AG04450 (cell line): Measurements from ENCODE around the gene PCBD2. TPM values are rescaled to one million over a fixed set of nuclear protein-coding genes. Genes with fewer than 3 reads are reported as not detected.

Source experiments
- CTCF ChIA-PET: fragments of 300-600, 350-600 bp; formaldehyde crosslinking; extraction: SDS; loops from one replicate; lab custom pipeline; 2022; ENCODE audit warnings: antibody characterized with exemption, inconsistent platforms; lab: Charles Lee
- POLR2A ChIA-PET: fragments of 350-600 bp; formaldehyde crosslinking; extraction: SDS; loops from one replicate; lab custom pipeline; 2021; ENCODE audit warnings: antibody characterized with exemption, inconsistent platforms; lab: Yijun Ruan, JAX
- DNase-seq: peaks from one replicate; pipeline ENCODE4 v3.0.0-alpha.2; 2011; ENCODE audit warnings: low read depth, low spot score
- H3K27ac ChIP-seq: one replicate; pipeline ENCODE4 v1.5.1; 2012; ENCODE audit warnings: low read depth, low read length, control low read depth
- H3K27me3 ChIP-seq: one replicate; pipeline ENCODE4 v1.6.0; 2012; ENCODE audit warnings: low read length; ENCODE audit not compliant: control insufficient read depth, insufficient read depth
- H3K4me3 ChIP-seq: 2 replicates; pipeline ENCODE4 v1.5.1; 2011; ENCODE audit warnings: mild to moderate bottlenecking, low read depth, low read length, control low read depth
- H3K9me3 ChIP-seq: 2 replicates; pipeline ENCODE4 v1.5.1; 2012; ENCODE audit warnings: low read length; ENCODE audit not compliant: control insufficient read depth, insufficient read depth
- CTCF ChIP-seq: IDR thresholded peaks from 2 replicates; pipeline ENCODE4 v1.5.1; 2011; ENCODE audit warnings: low read depth, low read length, control low read depth, inconsistent platforms
- polyA plus RNA-seq: library from polyadenylated mRNA; depleted of rRNA; stranded (reverse); fragments of >200 nt; gene quantifications from 2 replicates; pipeline ENCODE4 v1.2.3, GENCODE V29; 2011

PCBD2 gene
- polyA plus RNA-seq, 1 experiment, result 4.8 TPM

- Histone ChIP-seq H3K9me3 (no peaks in the 10 kb centered on the region), H3K27me3 (no peaks in the 10 kb centered on the region), H3K4me3 (no peak overlapping the region), H3K27ac (no peak overlapping the region)
- ChIA-PET CTCF (interaction anchor here (1.4 kb wide), 1 partner anchor 259 kb away, joined by 3 read pairs; no protein-coding TSS in a partner anchor), POLR2A (no interaction called here)
- no peak for TF ChIP-seq CTCF
- DNase-seq, result no peak
These were observed 27.6 kb downstream of the PCBD2 start for GRCh38 chr5:134932508-134932907.

- ChIA-PET POLR2A (no interaction called here), CTCF (no interaction called here)
- no peak for DNase-seq
- no peak for TF ChIP-seq CTCF
- Histone ChIP-seq H3K4me3 (no peak overlapping the region), H3K27me3 (no peaks in the 10 kb centered on the region), H3K27ac (no peak overlapping the region), H3K9me3 (no peaks in the 10 kb centered on the region)
These were observed 29.3 kb downstream of the PCBD2 start for GRCh38 chr5:134934202-134934601.

- Histone ChIP-seq H3K27me3 (no peaks in the 10 kb centered on the region), H3K4me3 (no peak overlapping the region), H3K27ac (no peak overlapping the region), H3K9me3 (no peaks in the 10 kb centered on the region)
- ChIA-PET CTCF (no interaction called here), POLR2A (no interaction called here)
- no peak for DNase-seq
- no peak for TF ChIP-seq CTCF
These were observed 31.0 kb downstream of the PCBD2 start for GRCh38 chr5:134935711-134936602.

- Histone ChIP-seq H3K9me3 (no peaks in the 10 kb centered on the region), H3K27ac (no peak overlapping the region), H3K27me3 (no peaks in the 10 kb centered on the region), H3K4me3 (no peak overlapping the region)
- ChIA-PET CTCF (no interaction called here), POLR2A (no interaction called here)
- DNase-seq, result no peak
- no peak for TF ChIP-seq CTCF
These were observed 32.6 kb downstream of the PCBD2 start for GRCh38 chr5:134937526-134937925.

GRCh38 chr5:134938030-134938429 lies 33.1 kb downstream of the PCBD2 start:
- H3K27ac ChIP-seq, result no peak overlapping the region

More at GRCh38 chr5:134938030-134938429, 33.1 kb downstream of the PCBD2 start:
- POLR2A ChIA-PET, result no interaction called here
- TF ChIP-seq CTCF, result no peak
- Histone ChIP-seq H3K27me3 (no peaks in the 10 kb centered on the region), H3K9me3 (no peaks in the 10 kb centered on the region), H3K4me3 (no peak overlapping the region)
- CTCF ChIA-PET, result no interaction called here
- no peak for DNase-seq
